Small intestine (tissue), 7 donors: ENCODE data around the gene PCBP1. TPM values are rescaled to one million over a fixed set of nuclear protein-coding genes. Genes with fewer than 3 reads are reported as not detected.
"Not testable (repeated sequence)": the region's sequence is repeated elsewhere in the genome, so short reads cannot be mapped to it uniquely, and the experiment has no call there.

ENCODE experiments used
- DNase-seq, 2 donors: peaks; one replicate each; pipeline versions ENCODE4 v3.0.0 to v3.0.0-alpha.2; 2013
- FAIRE-seq: peaks from 2 replicates; lab custom pipeline; 2012; peaks lifted over from hg19 to GRCh38; lab: Jason Lieb, UNC
- H3K27ac ChIP-seq, 3 donors: one replicate each; pipeline ENCODE4 v1.5.1; 2013; ENCODE audit warnings: low read length in 2 of 3, mild to moderate bottlenecking in 2 of 3, control low read depth in 1 of 3, inconsistent platforms in 1 of 3, low read depth in 1 of 3, moderate library complexity in 1 of 3
- H3K27me3 ChIP-seq, 3 donors: one replicate each; pipeline ENCODE4 v1.6.1; 2013; ENCODE audit warnings: low read length in 3 of 3, inconsistent platforms in 1 of 3; ENCODE audit not compliant: control insufficient read depth in 3 of 3, insufficient read depth in 3 of 3
- H3K36me3 ChIP-seq, 3 donors: one replicate each; pipeline ENCODE4 v1.6.1; 2013; ENCODE audit warnings: low read length in 3 of 3, inconsistent platforms in 1 of 3, low read depth in 1 of 3, mild to moderate bottlenecking in 1 of 3, moderate library complexity in 1 of 3; ENCODE audit not compliant: control insufficient read depth in 3 of 3, insufficient read depth in 2 of 3
- H3K4me1 ChIP-seq, 3 donors: one replicate each; pipeline ENCODE4 v1.6.1; 2013; ENCODE audit warnings: low read length in 2 of 3, inconsistent platforms in 1 of 3, low read depth in 1 of 3, mild to moderate bottlenecking in 1 of 3, moderate library complexity in 1 of 3; ENCODE audit not compliant: control insufficient read depth in 3 of 3, insufficient read depth in 2 of 3
- H3K4me3 ChIP-seq, 3 donors: one replicate each; pipeline ENCODE4 v1.5.1; 2013; ENCODE audit warnings: low read length in 3 of 3, control low read depth in 1 of 3, inconsistent platforms in 1 of 3, low read depth in 1 of 3, mild to moderate bottlenecking in 1 of 3, moderate library complexity in 1 of 3
- H3K9me3 ChIP-seq, 2 donors: one replicate each; pipeline ENCODE4 v1.6.1; 2013; ENCODE audit warnings: low read depth in 1 of 2, low read length in 1 of 2; ENCODE audit not compliant: control insufficient read depth in 2 of 2, insufficient read depth in 1 of 2
- WGBS, 3 donors: extraction: QIAGEN DNeasy Blood & Tissue Kit; methylation state at CpG; one replicate each; pipeline ENCODE4 v1.1.7; 2013; 5-methylcytosine and 5-hydroxymethylcytosine counted together
- polyA plus RNA-seq, 4 donors: library from polyadenylated mRNA; stranded (reverse) in 3 of 4; unstranded in 1 of 4; fragments of 200-250 nt in 3 of 4; fragments of 120-200 nt in 1 of 4; gene quantifications; one replicate each; pipeline versions ENCODE4 v1.2.1 to v1.2.3, GENCODE V29; 2013
- donor health status: healthy with polysubstance abuse.
- donor health status: control.
- donor health status: control.
- donor health status: Bipolar disorder and iron deficiency.
- donor health status: healthy.

Gene PCBP1
- polyA plus RNA-seq, 4 donors = 247 to 311 (median 295) TPM

DNA sequence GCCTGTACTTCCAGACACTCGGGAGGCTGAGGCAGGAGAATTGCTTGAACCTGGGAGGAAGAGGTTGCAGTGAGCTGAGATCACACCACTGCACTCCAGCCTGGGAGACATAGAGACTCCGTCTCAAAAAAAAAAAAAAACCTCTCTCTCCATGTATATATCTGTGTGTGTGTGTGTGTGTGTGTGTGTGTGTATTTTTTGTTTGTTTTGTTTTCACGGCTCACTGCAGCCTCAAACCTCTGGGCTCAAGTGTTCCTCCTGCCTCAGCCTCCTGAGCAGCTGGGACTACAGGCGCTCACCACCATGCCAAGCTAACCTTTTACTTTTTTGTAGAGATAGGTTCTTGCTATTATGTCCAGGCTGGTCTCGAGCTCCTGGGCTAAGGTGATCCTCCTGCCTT is 23.1 kb downstream of the PCBP1 start:
- H3K36me3 ChIP-seq, H3K27me3 ChIP-seq, H3K4me3 ChIP-seq, FAIRE-seq, H3K9me3 ChIP-seq, DNase-seq: not testable (repeated sequence)
- WGBS, 3 donors = 86 to 95% (median 88%) methylated on average over 4 to 5 of the region's 5 CpGs
- peak overlapping the region in 1 of 3 donors; percentile 94 for H3K27ac ChIP-seq
- H3K4me1 ChIP-seq = peaks cover 4 to 40% (median 11%) of the 10 kb centered on the region in 3 donors

GRCh38 chr2:70111752-70112591 is 24.7 kb downstream of the PCBP1 start:
- DNase-seq = peak; percentile 63
- no peak overlapping the region for H3K4me3 ChIP-seq
- H3K4me1 ChIP-seq = peaks cover 4 to 40% (median 11%) of the 10 kb centered on the region in 3 donors
- no peaks in the 10 kb centered on the region for H3K9me3 ChIP-seq
- FAIRE-seq = no peak
- H3K36me3 ChIP-seq = no peaks in the 10 kb centered on the region
- peak overlapping the region in 2 of 3 donors; percentile 28 to 80 for H3K27ac ChIP-seq
- H3K27me3 ChIP-seq = no peaks in the 10 kb centered on the region
- WGBS, 3 donors = 75 to 79% (median 77%) methylated on average over 7 of the region's 7 CpGs

DNA sequence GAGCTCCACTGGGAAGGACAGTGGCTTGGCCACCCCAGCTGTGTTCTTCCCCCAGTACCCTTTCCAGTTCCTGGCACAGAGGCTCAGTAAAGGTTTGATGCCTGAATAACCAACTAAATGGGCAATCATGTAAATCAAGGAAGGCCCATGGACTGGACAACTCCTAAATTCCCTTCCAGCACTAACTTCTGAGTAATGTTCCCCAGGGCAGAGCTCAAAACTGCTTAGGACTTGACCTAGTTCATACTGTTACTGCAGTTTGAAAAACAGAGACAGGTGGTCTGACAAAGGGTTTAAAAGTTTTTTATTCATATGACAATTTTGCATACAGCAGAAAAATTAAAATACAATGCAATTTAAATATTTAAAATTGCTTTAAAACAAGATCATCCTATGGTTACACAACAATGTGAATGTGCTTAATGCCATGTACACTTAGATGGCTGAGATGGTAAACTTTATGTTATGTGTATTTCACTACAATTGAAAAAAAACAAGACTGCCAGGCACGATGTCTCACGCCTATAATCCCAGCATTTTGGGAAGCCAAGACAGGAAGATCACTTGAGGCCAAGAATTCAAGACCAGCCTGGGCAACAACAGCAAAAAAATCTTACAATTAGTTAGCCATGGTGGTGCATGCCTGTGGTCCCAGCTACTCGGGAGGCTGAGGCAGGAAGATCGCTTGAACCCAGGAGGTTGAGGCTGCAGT is 26.2 kb downstream of the PCBP1 start:
- FAIRE-seq (no peak), DNase-seq (no peak)
- no peaks in the 10 kb centered on the region for H3K9me3 ChIP-seq

DNA sequence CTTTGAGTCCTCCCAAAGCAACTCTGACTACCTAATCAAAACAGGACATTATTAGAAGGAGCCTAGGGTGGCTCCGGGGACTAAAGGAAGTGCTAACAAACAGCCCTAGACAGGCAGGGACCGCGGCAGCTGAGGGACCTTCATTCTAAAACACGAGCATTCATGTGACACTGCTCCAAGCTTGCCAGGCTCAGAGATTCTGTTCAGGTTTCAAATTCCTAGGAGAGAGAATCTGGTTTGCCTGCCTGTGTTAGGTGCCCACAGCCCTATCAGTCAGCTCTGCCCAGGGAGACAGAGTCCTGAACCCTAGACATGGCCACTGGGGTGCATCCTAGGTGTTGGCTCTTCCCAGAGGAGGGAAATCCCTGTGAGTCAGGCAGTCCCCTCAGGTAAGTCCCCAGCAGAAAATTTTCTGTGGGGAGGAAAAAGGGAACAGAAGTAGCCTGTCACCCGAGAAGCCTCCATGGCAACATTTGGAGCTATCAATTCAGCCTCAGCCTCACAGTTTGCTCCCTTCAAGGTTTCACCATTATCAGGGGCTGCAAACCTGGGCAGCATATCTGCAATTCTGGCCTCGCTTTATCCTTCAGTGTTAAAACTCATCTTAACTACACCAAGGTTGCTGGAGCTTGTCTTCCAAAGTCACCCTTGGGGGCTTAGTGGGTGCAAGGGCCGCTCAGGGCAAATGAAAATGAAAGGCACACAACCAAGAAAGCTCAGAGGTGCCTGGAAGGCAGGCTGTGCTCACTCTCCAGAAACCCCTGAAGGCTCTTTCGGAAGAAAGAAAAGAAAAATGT is 28.6 kb downstream of the PCBP1 start:
- H3K9me3 ChIP-seq = no peaks in the 10 kb centered on the region
- DNase-seq (no peak), FAIRE-seq (no peak)
- peak overlapping the region in 1 of 3 donors; percentile 19 for H3K27ac ChIP-seq
- no peaks in the 10 kb centered on the region for H3K27me3 ChIP-seq
- H3K4me3 ChIP-seq = no peak overlapping the region
- peaks cover 0 to 17% (median 6%) of the 10 kb centered on the region in 3 donors for H3K4me1 ChIP-seq
- 78 to 86% (median 80%) methylated on average over 8 of the region's 8 CpGs for WGBS, 3 donors
- H3K36me3 ChIP-seq = no peaks in the 10 kb centered on the region

More for the DNA sequence above, 26.2 kb downstream of the PCBP1 start:
- H3K36me3 ChIP-seq = no peaks in the 10 kb centered on the region
- no peak overlapping the region for H3K27ac ChIP-seq
- H3K27me3 ChIP-seq = no peaks in the 10 kb centered on the region
- H3K4me3 ChIP-seq = no peak overlapping the region
- H3K4me1 ChIP-seq = peaks cover 1 to 27% (median 6%) of the 10 kb centered on the region in 3 donors
- 87 to 93% (median 89%) methylated on average over 4 of the region's 4 CpGs for WGBS, 3 donors

DNA sequence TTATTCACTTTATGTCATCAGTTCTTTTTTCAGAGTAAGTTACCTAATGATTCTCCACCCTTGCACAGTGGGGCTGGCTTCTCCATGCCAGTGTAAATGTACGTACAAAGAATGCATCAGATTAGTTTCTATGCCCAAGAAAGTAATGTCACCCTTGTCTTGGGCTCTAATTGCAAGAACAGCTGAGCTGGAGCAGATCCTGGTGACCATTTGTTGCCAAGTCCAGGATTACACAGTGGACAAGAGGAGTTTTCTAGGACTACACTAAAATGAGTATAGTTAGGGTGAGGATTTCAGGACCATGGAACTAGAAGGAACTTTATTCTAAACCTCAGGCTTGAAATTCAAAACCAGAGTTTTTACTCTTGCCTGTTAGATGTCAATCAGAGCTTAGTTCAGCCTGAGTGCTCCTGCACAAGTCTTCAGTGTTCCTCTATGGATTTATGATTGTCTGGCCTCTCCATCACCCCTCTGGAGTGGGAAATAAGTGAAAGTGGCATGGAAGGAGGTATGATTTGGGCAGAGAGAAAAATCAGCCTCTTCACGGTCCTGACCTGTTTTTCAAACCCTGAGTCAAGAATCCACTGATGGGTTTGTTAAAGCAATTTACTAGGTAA is 29.8 kb downstream of the PCBP1 start:
- no peak overlapping the region for H3K4me3 ChIP-seq
- FAIRE-seq (no peak), DNase-seq (no peak)
- no peaks in the 10 kb centered on the region for H3K9me3 ChIP-seq
- H3K4me1 ChIP-seq = peaks cover 0 to 13% (median 1%) of the 10 kb centered on the region in 3 donors
- 91 to 96% (median 91%) methylated on average over 2 of the region's 2 CpGs for WGBS, 3 donors
- peak overlapping the region in 1 of 3 donors; percentile 8 for H3K27ac ChIP-seq
- no peaks in the 10 kb centered on the region for H3K36me3 ChIP-seq
- H3K27me3 ChIP-seq = no peaks in the 10 kb centered on the region

GRCh38 chr2:70118798-70119454 is 31.6 kb downstream of the PCBP1 start:
- WGBS, 3 donors = 27 to 45% (median 37%) methylated on average over 4 of the region's 4 CpGs
- FAIRE-seq (no peak), DNase-seq (no peak)
- H3K4me1 ChIP-seq = peaks cover 0 to 17% (median 0%) of the 10 kb centered on the region in 3 donors
- no peak overlapping the region for H3K4me3 ChIP-seq
- H3K9me3 ChIP-seq = no peaks in the 10 kb centered on the region
- H3K27me3 ChIP-seq = no peaks in the 10 kb centered on the region
- H3K27ac ChIP-seq = peak overlapping the region in 1 of 3 donors; percentile 12
- no peaks in the 10 kb centered on the region for H3K36me3 ChIP-seq

DNA sequence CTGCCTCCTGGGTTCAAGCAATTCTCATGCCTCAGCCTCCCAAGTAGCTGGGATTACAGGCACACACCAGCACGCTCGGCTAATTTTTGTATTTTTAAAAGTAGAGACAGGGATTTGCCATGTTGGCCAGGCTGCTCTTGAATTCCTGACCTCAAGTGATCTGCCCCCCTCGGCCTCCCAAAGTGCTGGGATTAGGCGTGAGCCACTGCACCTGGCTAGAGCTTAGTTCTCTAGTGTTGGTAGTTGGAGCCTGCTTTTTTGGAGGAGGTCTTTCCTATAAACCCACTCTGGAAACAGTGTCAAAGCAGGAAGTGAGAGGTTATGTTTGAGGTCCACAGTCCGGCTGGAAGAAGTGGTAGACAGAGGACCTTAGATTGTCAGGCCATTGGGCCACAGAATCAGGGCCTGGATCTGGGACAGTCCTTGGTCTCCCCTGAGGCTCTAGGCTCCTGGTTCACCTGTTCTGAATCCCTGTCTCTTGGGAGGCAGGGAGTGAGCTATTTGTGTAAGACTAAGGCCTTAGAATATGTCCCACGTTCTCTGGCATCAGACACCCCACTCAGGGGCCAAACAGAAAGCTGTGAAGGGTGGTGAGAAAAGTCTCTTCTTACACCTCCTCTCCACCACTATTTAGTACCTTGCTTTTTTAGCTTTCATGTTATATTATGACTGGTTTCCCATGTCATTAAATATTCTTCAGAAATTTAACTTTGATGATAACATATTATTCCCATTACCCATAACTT is 34.5 kb downstream of the PCBP1 start:
- Histone ChIP-seq H3K36me3 (no peaks in the 10 kb centered on the region), H3K4me3 (no peak overlapping the region), H3K4me1 (peaks cover 0 to 21% (median 0%) of the 10 kb centered on the region in 3 donors), H3K9me3 (no peaks in the 10 kb centered on the region), H3K27ac (peak overlapping the region; percentile 8 to 60 (median 14)), H3K27me3 (no peaks in the 10 kb centered on the region)
- WGBS, 3 donors = 62 to 83% (median 76%) methylated on average over 6 of the region's 6 CpGs
- no peak for FAIRE-seq
- no peak for DNase-seq
